GM18519 (cell line): ENCODE data around the gene OBP2A.

Experiments used
- ATAC-seq: cut with Tn5 transposase; IDR thresholded peaks from one replicate; pipeline ENCODE4 v1.9.1; 2021; ENCODE audit warnings: mild to moderate bottlenecking, moderate library complexity; ENCODE audit not compliant: unreplicated experiment, low FRiP score

The OBP2A gene

DNA sequence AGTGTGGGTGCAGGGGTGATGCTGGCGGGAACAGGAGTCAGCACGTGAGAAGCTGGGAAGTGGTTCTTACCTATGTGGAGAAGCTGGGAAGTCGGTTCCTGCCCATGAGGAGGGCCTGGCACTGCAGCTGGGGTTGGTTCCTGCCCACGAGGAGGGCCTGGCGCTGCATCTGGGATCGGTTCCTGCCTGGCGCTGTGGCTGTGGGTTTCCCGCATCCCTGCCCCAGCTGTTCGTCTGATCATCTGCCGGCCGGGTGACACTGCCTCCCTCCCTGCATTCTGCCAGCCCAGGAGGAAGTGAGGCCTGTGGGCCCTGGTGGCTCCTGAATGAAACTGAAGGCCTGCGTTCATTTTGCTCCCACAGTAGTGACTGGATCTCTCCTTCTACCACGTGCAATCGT is 5.1 kb downstream of the OBP2A start:
- ATAC-seq: no peak

- no peak for ATAC-seq
Measured at GRCh38 chr9:135551456-135551855, 5.5 kb downstream of the OBP2A start.

DNA sequence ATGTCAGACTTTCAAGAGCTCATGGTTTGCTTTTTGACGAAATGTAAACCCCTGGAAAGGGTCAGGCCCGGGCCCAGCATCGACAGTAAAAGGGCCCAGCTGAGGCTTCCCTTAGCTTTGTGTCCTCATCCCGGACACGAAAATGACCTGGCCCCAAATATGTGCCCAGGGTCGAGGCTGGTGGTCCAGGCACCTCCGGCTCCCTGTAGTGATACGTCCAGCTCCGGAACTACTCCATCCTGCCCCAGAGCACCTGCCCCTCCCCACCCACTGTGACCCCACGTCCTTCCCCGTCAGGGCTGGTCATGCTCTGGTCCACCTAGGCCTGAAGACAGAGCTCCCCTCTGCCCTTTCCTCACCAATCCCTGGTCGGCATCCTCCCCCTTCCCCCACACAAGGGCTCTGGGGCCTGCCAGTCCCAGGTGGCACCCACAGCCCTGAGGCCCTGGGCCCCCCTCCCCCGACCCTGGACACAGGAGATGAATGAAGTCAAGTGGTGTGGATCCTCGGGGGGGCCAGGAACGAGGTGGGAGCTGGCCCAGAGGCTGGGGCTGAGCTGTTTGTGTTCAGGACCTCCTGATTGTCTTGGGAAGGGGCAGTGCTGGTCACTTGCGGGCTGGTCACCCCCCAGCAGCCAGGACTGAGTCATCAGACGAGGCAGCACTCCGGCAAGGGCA is 6.2 kb downstream of the OBP2A start:
- ATAC-seq: no peak

DNA sequence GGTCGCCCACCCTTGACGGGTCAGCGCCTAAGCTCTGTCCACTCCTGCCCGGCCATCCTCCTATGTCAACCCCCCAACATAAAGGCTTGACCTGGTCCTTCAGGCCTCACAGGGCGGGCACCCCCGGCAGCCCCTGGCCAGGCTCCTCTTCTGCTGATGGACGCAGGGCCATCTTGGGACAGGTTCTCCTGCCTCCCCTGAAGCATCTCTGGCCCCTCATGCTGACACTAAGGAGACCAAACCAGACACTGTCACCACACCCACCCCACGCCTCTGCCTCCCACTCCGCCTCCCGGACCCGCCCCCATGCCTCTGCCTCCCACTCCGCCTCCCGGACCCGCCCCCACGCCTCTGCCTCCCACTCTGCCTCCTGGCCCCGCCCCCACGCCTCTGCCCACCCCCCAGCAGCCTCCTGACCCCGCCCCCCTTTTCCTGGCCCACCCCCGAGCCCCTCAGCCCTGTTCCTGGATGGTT is 6.8 kb downstream of the OBP2A start:
- no peak for ATAC-seq

DNA sequence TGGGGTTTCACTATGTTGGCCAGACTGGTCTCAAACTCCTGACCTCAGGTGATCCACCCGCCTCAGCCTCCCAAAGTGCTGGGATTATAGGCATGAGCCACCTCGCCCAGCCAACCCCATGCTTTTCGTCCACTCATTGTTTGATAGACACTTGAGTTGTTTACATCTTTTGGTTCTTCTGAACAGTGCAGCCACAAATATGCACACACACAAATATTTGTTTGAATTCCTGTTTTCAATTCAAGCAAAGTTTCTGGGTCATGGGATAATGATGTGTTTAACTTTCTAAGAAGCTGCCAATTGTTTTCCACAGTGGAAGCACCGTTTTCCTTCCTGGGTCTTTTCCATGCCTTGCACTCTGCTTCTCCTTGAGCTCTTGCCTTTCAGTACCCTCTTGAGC is 8.8 kb downstream of the OBP2A start:
- ATAC-seq: no peak

GRCh38 chr9:135555203-135555602 is 9.3 kb downstream of the OBP2A start:
- ATAC-seq: no peak

DNA sequence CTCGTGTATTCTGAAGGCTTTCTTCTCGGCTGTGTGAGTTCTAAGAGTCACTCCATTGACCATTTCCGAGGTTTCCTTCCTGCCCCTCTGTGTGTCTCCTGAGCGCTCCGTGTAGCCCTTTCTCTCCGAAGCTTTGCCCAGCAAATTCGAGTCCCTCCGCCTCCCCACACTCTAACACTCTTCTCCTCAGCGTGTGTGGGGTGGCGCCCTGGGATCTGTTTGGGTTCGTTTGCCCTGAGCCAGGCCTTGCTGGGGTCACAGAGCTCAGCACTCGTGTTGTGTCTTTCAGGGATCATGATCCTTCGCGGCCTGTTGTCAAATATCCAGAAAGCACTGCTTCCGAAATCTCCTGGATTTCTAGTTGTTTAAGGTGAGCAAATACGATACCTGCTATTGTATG is 10.0 kb downstream of the OBP2A start:
- no peak for ATAC-seq

GRCh38 chr9:135559606-135560005 is 13.7 kb downstream of the OBP2A start:
- ATAC-seq: no peak

GRCh38 chr9:135561391-135562234 is 15.7 kb downstream of the OBP2A start, which contains the start of gene PAEP:
Gene PAEP, plus strand, starts transcription at chr9:135561756.
- ATAC-seq: no peak

DNA sequence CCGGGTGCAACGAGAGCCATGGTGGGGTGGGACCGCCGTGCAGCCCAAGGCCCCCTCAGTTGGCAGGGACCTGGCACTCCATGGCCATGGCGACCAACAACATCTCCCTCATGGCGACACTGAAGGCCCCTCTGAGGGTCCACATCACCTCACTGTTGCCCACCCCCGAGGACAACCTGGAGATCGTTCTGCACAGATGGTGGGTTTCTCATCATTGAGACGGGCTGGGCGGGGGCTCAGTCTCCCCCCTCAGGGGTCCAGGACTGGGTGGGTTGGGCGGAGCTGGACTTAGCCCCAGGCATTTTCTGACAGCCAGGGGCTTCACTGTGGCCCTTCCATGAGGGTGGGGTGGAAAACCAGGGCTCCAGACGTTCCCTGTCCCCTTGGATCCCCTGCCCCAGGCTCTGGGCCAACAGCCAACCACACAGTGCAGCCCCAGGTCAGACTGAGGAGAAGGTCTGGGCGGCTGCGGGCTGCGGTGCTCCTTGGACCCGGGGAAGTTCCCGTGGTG is 16.4 kb downstream of the OBP2A start:
- ATAC-seq: no peak

DNA sequence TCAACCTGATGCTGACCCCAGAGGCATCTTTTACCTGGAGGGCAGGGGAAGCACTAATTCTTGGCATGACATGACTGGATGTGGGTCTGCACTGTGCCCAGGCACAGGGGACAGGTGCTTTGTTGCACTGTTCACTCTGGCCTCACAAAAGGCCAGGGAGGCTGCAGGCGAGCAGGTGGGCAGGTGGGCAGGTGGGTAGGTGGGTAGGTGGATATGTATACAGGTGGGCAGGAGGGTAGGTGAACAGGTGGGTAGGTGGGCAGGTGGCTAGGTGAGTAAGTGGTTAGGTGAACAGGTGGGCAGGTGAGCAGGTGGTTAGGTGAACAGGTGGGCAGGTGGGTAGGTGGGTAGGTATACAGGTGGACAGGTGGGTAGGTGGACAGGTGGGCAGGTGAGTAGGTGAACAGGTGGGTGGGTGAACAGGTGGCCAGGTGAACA is 17.1 kb downstream of the OBP2A start:
- ATAC-seq: no peak

- ATAC-seq: no peak
Measured at GRCh38 chr9:135563858-135564257, 17.9 kb downstream of the OBP2A start.

- ATAC-seq: no peak
Measured at GRCh38 chr9:135565141-135565628, 19.3 kb downstream of the OBP2A start.

DNA sequence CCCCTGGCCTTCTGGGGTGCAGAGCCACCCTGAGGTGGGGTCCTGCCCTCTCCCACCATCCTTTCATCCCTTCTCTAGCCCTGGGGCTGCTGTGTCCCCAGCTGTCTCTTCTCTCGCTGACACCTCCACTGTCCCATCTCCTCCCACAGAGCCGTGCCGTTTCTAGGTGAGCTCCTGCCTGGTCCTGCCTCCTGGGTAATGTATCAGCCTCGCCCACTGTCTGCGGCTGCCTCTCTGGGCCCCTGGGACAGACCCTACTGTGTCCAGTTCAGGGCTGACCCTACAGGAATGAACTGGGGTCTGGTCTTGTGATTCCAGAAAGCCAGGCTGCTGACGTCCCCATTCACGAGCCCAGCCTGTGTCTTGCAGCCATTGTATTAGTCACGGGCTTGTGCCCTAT is 19.7 kb downstream of the OBP2A start:
- ATAC-seq: no peak

- no peak for ATAC-seq
Measured at GRCh38 chr9:135566552-135566951, 20.6 kb downstream of the OBP2A start.

GRCh38 chr9:135567311-135567710 is 21.4 kb downstream of the OBP2A start:
- no peak for ATAC-seq

GRCh38 chr9:135568026-135568425 is 22.1 kb downstream of the OBP2A start:
- ATAC-seq: no peak

DNA sequence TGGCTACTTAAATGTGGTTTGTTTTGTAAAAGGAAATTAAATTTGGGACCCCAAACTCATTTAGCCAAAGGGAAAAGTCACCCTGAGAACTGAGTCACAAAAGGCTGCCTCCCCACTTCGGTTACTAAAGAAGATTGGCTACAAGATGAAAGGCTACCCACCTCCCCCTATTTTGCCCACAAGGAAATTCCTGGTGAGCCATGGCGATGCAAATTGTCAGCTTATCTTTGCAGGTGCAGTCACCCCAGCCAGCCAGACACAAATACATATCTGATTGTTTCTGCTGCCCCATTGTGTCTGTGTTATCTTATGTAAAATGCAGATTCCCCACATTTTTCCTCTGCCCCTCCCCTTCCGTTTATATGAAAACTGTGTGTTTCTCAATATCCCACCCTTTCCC is 24.5 kb downstream of the OBP2A start:
- ATAC-seq: no peak

- ATAC-seq: no peak
Measured at GRCh38 chr9:135572233-135572632, 26.3 kb downstream of the OBP2A start.

GRCh38 chr9:135573124-135573523 is 27.2 kb downstream of the OBP2A start:
- ATAC-seq: no peak

DNA sequence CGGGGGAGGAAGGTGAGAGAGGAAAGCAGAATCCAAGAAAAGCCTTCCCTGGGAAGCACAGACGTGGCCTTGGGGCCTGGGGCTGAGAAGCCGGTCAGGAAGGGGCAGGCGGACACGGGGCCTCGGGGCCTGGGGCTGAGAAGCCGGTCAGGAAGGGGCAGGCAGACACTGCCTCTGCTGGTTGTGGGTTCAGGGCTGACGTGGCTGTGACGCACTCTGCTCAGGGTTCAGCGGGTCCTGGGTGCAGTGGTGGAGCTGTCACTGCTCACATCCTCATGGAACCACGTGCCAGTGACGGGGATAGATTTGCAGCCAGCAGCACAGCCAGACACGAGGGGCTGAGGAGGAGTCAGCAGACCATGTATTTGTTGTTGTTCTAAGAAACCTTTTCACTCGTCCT is 28.4 kb downstream of the OBP2A start:
- no peak for ATAC-seq
